SK-N-MC (cell line): ENCODE data around the gene ZNF407.

ENCODE experiments used
- EZH2 ChIP-seq: fragments of 200-600 bp; sonication (generic); IDR thresholded peaks from one replicate; pipeline ENCODE4 v1.6.1; 2017; ENCODE audit warnings: antibody characterized with exemption
- FOXP2 ChIP-seq: optimal IDR thresholded peaks from 2 replicates; pipeline ENCODE3; 2011; ENCODE audit warnings: mild to moderate bottlenecking, moderate library complexity; ENCODE audit not compliant: insufficient read depth; ENCODE audit errors: extremely low read length, control extremely low read depth
- POLR2AphosphoS5 ChIP-seq: IDR thresholded peaks from 2 replicates; pipeline ENCODE4 v1.6.1; 2012; ENCODE audit warnings: mild to moderate bottlenecking, low read depth, low read length, borderline replicate concordance

DNA sequence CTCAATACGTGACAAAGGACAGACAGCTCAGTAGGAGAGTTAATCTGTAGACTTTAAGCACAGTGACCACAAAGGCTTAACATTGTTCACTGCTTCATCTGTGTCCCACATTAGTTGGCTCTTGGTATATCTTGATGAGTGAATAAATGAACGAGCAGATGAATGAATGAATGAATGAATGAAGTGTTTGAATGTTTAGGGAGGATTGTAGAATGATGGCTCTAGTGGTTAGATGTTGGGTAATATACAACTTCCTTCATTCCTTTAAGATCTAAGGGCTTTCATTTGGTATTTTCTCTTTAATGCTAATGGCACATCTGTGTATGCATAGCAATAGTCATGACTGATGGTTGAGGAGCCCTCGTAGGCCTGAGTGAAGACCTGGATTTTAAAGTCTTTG lies 40.5 kb downstream of the ZNF407 start:
- TF ChIP-seq POLR2AphosphoS5 (no peak), EZH2 (no peak), FOXP2 (no peak)
